Epidermal melanocyte (primary cell): ENCODE results near the gene CBFA2T3.
"Not testable (repeated sequence)": the region's sequence is repeated elsewhere in the genome, so short reads cannot be mapped to it uniquely, and the experiment has no call there.

Experiments
- DNase-seq: peaks from one replicate; pipeline ENCODE4 v3.0.0; 2011; ENCODE audit warnings: low spot score; ENCODE audit not compliant: insufficient read length

CBFA2T3 gene

DNA sequence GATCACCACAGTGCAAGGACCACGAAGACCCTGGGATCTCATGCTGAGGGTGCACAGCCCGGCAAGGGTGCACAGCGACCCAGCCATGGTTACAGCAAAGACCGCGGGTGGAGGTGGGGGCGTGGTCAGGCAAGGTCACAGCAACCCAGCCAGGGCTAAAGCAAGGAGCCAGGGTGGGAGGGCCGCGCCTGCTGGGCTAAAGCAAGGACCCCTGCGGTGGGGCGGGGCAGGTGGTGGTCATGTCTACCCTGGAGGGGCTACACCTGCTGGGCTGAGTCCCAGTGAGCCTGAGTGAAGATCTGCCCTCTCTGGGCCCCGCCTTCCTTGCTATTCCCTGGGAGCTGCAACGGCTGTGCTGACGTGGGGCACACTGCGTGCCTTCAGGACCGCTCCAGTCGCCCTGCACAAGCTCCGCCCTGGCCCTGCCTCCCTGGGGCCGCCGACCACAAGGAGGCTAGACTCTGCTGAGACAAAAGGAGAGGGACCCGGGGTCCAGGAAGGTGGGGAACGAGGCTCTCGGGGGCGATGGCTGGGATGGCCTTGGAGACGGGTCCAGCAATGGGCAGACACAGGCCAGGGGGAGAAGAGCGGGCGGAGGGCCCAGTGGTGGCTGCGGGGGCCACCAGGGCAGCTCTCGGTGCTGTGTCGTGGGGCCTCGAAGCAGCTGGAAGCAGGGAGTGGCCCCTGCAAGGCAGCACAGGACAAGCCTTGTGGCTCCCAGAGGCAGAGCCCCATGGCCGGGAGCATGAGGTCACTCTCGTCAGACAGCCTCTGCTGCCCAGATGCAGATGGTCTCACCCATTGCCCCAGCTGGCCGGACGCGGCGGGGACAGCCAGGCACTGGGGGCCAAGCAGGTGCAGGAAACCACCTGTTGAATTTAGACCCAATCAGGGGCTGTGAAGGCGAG is 52.8 kb downstream of the CBFA2T3 start:
- DNase-seq, result no peak

DNA sequence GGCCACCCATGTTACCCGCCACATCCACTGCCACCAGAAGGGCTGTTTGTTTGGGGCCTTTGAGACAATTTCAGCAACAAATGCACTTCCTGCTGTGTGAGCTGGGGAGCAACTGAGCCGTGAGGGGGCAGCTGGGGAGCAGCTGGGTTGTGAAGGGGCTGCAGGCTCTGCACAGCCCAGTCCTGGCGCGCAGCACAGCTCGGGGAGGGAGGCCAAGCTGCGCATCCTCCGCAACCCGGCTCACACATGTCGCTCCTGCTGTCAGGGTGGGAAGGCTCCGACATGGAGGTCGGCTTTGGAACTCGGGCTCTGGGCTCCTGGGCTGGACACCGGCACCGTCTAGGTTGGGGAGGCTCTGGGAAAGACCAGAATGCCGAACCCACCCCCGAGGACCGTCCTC is 53.6 kb downstream of the CBFA2T3 start:
- DNase-seq, result no peak

DNA sequence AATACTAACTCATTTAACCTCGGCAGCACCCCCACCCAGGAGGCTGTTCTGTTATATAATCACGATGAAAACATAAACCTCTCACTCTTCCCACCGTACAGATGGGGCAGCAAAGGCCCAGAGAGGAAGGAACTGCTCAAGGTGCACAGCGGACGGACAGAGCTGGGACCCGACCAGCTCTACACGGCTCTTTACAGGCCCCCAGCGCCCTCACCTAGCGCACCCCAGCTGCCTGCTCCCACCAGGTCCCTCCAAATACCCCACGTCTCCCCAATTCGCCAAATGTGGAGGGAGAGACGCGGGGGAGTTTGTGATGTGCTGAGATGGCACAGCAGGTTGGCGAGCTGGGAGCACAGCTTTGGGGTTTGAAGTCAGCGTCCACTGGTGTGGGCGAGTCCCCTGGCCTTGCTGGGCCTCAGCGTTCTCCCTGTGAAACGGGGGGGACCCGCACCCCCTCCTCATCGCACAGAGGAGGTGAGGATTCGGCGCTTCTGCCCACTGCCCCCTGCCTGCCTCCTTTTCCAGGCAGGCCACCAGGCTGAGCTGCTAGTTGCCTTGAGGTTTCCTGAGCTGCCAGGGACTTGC is 54.1 kb downstream of the CBFA2T3 start:
- no peak for DNase-seq

DNA sequence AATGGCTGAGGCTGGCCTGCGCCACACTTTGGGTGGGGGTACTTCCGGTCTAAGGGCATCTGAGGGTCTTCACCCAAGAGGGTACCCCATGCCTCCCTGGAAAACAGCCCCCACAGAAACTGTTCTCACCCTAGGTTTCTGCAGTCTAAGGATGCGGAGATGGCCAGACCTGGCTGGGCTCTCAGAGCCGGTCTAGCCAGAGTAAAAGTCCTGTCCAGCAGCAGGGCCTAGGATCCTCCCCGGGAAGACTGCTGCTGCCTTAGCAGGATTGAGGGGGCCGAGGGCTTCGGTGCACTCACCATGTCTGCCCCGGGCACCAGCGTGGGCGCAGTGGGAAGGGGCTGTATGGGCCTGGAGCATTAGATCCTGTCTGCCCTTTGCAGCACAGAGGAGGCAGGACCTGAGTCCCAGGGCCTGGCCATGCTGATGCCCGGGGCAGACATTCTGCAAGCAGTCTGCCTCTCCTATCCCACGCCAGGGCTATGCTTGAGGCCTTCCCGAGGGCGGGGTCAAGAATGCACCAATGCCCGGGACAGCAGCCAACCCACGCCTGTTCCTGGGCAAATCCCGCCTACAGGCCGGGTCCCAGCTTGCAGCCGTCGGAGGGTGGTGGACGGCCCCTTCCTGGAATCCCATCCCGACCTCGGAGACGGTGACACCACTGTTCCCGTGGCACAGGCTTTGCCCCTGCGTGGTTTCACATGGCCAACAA is 54.7 kb downstream of the CBFA2T3 start:
- DNase-seq, result no peak

DNA sequence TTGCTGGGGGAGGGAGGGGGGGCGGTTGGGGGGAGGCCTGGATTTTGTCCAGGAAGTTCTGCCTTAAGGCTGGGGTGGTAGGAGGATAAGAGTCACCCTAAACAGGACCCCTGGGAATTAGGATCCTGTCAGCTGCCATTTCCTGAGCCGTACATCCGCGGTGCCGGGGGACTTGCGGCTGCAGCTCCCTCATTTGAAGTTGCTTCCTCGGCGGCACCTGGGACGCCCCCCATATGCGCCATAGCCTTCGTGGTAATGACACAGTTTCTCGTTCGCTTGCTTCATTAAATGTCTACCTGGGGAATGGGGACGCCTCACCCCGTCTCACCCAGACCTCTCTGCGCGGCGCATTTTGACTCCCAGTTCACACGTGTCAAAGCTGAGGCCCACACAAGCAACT is 55.4 kb downstream of the CBFA2T3 start:
- no peak for DNase-seq

DNA sequence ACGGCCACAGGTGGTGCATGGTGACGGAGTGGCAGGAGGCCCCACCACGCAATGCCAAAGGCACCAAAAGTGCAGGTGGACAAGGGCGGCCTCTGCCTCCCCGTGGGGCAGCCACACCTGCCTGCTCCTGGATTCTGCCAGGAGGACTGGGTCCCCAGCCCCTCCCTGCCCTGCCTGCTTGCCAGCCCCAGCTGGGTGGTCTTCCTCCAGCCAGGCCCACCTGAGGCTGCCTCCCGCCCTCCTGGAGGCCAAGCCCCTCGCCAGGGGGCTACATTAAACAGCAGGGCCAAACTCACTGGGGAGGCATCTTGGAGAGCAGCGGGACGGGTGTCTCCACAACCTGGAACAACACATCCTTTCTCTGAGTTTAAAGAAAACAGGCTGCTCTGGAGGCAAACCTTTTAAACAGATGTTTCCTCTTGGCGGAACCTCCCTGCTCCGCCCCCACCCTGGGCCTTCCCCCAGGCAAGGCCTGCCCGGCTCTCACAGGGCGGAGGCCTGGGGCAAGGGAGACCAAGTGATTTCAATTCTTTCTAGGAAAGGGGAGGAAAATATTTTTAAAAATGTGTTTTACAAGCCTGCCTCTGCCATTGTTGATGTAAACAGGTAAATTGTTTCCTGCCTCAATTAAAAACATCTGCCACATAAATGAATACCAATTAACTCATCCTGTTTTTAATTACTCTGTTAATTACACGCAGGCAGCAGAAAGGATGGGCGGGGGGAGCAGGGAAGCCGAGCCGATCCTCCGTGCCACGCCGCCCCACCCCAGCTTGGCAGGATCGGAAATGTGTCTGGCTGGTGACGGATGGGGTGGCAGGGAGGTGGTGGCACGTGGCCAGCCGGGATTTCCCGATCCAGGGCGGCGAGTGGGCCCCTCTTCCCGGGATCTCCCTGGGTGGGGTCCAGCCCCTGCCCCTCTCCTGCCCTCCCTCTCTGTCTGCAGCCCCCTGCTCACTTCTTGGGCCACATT is 56.1 kb downstream of the CBFA2T3 start:
- DNase-seq, result peak; percentile 88

DNA sequence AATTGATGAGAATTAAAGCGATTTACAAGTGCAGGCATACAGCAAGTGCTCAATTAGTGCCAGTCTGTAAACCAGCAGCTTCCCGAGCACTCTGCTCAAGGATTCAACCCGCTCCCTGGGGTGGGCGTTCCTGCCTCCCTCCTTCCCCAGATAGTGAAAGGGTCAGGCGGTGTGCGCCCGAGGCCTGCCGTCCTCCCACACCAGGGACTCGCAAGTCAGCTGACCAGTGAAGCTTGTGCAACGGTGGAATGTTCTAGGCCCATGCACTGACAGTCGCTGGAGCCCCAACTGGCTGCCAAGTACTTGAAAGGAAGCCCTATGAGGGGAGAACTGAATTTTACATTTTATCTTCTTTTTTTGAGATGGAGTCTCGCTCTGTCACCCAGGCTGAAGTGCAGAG is 57.1 kb downstream of the CBFA2T3 start:
- DNase-seq, result no peak

DNA sequence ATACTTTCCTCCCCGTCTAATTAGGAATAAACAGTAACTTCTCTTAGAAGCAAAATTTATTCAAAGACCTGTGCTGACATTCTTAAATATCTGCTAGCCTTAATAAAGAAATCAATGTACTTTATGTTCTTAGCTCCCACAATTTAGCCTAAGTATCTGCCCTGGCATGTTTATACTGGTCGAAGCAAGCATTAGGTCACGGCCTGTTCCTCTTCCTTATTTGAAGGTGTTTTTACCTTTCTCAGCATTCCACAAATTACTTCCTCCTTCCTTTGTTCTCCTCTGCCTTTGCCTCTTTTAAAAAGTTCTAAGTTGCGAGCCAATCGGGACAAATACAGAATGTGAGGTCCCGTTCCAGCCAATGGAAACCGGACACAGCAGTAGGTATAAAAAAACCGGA is 58.1 kb downstream of the CBFA2T3 start:
- DNase-seq, result not testable (repeated sequence)

DNA sequence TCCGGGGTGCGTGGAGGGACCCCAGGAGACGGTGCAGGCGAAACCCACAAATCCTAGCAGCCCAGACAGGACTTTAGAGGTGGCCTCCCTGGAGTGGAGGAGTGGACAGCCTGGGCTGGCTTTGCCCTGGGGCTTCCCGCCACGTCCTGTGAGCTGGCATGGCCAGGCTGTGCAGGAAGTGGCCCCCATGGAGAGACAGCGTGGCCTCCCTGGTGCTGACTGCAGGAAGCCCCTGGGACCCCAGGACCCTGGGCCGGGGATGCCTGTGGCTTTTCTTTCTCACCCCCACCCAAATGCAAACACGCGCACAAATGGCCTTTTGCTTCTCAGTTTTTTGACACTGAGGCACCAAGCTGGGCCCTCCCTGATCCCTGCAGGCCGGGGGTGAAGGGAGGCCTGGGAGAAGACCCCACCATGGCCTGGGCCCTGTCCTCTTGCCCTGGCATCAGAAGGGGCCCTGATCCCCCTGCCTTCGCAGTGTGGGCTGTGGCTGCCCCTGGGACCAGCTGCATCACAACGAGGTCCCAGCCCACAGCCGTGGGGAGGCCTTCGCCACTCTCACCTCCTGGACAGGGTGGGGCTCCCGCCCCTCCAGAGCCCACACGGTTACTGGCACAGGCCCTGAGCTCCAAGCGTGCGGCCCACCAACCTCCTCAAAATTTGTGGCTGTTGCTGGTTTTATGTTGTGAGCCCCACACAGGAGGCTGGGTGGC is 58.9 kb downstream of the CBFA2T3 start:
- no peak for DNase-seq

DNA sequence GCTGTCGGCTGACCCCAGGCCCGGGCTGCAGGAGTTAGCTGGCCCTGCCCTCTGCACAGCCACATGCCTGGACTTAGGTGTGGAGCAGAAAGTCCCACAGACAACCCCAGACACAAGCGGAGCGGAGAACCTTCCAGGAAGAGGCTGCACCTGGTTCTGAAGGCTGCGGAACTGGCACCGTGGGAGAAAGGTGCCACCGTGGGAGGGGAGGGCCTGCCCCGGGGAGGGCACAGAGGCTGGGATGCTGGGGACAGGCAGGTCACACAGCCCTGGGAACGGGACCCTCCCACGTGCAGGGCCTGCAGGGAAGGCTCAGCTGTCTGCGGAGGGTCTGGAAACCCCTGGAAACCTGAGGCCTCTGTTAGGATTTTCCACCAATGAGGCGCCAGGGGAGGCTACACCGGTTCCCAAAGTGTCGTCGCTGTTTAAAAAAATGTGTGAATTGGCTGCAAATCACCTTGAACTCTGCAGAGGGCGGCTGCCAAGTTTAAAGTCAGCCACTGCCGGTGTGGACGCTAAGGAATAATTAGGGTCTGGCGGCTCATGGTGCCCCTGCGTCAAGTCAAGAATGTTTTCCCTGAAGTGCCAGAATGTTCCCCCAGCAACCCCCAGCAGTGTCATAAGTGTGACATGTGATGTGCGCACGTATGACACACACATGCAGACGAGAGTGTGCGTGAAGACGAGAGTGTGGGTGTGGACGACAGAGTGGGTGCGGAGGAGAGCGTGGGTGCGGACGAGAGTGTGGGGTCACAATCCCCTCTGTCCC is 59.7 kb downstream of the CBFA2T3 start:
- DNase-seq, result no peak

DNA sequence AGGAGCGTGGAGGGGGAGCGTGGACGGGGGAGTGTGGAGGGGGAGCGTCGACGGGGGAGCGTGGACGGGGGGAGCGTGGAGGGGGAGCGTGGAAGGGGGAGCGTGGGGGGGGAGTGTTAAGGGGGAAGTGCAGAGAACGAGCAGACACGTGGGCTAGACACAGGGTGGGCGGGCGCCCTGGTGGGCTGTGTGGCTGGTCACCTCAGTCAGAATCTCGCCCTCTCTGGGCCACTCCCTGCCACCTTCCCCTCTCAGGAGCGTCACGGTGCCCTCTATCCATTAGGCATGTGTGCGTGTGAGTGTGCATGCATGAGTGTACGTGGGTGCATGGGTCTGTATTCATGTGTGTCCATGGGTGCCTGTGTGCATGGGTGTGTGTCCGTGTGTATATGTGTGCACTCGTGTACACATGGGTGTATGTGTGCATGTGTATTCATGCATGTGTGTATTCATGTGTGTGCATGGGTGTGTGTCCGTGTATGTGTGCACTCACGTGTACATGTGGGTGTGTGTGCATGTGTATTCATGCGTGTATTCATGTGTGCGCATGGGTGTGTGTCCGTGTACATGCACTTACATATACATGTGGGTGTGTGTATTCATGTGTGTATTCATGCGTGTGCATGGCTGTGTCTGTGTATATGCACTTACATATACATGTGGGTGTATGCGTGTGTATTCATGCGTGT is 61.2 kb downstream of the CBFA2T3 start:
- DNase-seq, result no peak

DNA sequence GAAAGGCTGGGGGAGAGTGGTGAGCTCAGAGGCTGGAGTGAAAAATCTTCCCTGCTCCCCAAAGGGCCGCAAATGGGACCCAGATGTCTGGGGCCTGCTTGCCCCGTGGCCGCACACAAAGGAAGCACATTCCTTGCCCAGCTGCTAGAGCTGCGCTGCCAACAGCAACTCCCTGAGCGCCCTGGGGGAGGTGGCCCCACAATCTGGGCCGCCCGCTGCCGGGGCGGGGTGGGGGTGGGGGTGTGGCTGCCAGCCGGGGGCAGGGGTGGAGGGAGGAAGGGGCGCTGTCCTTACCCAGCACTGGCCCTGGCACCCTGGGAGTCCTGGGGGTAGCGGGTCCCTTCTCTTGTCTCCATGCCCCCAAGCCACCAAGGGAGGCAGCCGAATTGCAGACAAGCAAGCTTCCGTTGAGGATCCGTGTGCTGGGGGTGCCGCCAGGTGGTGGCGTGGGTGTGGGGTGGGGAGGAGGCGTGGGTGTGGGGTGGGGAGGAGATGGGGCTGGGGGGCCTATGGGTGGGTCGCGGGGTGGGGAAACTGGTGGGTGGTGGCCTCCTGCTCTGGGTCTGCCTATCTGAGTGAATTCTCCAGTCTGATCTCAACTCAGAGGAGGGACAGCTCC is 62.1 kb downstream of the CBFA2T3 start:
- peak; percentile 89 for DNase-seq

DNA sequence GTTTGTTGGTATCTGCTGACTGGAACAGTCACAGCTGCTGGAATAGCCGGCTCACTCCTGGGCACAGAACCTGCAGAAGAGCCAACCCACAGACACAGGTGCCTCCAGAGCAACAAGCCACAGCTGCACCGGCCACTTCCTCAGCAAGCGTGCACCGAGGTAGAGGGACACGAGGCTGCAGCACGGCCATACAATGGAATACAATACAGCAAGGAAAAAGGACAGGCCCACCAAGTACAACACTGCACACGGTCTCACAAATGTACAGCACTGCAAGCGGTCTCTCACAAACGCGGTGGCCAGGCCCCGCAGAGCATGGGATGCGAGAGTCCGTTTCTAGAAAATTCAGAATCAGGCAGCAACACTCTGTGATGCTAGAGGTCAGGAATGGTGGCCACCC is 63.1 kb downstream of the CBFA2T3 start:
- DNase-seq, result no peak

DNA sequence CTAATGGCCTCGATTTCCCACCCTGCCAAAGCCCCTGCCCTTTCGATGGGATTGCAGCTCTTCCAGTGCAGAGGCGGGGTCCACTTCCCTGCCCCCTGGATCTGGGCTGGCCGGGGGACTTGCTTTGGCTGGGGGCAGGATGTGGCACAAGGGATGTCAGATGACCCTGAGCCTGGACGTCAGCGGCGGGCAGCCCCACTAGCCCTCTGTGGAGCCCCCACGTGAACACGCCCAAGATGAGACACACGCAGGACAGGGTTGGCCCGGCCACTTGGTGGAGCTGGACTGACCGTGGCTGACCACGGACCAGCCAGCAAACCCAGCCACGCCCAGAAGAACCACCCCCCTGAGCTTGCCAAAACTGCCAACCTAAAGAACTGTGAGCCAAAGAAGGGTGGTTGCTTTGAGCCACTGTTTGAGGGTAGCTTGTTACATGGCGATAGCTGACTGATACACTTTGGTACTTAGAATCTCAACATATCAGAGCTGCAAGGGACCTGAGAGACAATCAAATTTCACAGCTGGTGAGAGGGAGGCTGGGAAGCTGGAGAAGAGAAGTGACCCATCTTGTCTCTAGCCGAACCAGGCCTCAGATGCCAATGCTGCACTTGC is 63.9 kb downstream of the CBFA2T3 start:
- no peak for DNase-seq

DNA sequence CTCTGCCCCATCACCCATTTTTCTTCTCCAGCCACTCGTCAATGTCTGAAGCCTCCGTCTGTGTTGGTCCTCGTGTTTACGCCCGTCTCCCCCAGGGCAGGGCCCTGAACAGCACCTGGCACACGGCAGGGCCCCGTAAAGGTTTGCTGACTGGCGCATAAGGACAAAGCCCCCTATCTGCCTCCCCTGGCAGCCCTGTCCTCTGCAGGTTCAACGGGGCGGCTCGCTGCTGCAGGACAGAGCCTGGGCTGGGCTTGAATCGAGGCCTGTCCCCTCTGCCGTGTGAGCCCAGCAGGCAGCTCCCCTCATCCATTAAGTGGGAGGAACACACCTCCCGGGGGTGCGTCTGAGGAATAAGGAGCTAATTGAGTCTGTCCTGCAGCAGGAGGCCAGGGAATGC is 64.5 kb downstream of the CBFA2T3 start:
- DNase-seq, result no peak

DNA sequence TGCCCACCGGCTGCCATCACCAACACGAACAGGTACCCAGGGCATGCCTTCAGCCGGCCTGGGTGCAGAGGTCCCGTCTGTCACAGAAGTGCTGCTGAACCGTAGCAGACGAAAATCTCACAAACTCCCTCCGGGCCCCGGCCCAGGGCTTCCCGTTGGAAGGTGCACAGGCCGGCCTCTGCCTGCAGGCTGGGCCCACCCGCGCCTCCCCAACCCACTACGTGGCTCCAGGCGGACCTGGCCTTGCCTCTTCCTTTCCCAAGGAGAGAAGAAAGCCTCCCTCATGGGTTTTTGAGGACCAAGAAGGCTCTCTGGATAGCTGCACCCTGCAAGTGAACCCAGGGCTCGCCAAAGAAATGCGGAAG is 65.1 kb downstream of the CBFA2T3 start:
- no peak for DNase-seq

DNA sequence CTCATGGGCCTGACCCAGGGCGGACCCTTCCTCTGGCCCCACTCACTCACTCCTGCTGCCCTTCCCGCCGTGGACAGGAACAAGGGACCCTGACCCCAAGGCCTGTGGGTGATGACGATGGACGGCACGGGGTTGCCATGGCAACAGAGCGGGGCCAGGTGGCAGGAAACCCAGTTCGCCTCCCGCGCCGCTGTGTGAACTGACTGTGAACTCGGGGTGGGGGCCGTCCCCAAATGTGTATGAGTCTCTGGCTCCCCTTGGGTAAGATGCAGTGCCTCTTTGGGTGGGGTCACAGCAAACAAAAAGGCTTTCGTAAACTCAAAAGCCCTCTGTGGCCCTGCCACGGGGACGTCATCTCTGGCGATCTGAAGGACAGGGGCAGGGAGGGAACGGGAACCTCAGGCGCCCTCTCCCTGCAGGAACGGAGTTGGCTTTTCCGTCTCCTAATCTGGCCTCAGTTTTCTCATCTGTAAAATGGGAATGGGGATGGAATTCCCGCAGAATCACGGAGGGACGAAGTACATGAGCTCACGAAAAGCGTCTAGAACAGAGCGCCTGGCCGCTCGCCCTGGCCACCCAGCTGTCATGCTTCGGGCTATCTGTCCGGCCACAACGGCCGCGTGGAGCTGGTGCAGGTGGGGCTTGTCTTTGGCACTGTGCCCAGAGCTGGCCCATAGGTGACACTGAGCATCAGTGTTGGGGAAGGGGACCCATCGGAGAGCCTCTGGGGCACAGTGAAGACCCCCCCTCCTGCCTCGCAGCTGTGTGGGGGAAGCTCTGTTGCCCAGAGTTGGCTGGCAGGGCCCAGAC is 65.7 kb downstream of the CBFA2T3 start:
- no peak for DNase-seq
